DMS53 (cell line): ENCODE measurements around the gene GPR146.

Source experiments
- DNase-seq: peaks from one replicate; lab custom pipeline; 2025; lab: John Stamatoyannopoulos, UW

The GPR146 gene

DNA sequence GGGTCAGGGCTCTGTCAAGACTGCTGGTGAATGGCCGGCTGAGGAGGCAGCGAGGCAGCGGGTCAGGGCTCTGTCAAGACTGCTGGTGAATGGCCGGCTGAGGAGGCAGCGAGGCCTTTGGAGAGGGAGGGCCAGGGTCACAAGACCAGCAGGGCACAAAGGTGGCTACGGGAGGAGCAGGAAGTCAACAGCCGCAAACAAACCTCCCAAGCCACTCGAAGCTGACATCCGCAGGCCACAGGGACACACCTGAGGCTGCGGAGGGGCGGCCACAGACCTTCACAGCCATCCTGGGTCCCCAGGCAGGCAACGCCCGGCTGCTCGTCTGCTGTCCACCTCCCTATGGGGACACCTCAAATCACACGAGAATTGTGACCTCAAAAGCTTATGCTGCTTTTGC, 34.6 kb downstream of the GPR146 start:
- DNase-seq, result no peak

GRCh38 chr7:1079546-1079945, 35.2 kb downstream of the GPR146 start:
- DNase-seq, result no peak

DNA sequence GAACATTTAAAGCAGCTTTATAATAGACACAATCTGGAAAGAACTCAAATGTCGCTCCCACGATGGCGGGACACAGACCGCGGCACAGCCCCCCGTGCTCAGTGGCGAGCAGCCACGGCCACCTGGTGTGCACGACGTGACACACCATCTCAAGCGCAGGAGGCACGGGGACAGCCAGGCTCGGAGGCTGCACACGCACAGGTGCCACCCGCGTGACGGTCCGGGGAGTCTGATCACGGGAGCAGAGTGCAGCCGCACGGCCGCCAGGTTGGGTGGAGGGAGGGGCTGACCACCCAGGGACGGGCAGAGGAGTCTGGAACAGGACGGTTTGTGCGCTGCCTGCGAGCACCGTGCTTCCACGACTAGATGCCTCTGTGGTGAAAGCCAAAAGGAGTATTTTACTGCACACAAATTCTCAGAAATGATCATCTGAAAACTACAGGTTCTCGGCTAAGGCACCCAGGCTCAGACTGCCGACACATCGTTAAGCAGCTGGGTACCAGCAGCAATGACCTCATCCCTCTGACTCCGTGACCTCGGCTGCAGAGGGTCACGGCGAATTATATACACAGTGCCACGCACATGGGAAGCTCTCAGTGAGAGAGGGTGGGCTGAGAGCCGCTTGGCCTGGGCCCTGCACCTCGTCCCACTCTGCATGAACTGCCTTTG, 36.0 kb downstream of the GPR146 start:
- no peak for DNase-seq

GRCh38 chr7:1080921-1081255, 36.5 kb downstream of the GPR146 start:
- DNase-seq, result no peak

DNA sequence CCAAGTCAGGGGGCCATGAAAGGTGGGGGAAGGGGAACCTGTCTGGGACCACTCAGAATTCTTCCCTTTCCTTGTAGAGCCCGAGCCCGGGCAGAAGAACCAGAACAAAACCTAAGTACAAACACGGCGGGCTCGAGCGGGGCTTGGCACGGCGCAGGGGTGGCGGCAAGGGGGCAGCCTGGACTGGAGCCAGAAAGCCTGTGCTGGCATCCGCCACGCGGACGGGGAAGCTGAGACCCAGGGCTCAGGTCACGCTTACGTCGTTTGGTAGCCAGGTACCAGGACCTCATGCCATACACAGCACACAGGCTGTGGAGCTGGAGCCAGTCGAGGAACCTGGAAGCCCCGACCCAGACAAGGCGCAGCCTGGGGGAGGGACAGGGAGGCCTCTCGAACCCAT, 37.0 kb downstream of the GPR146 start:
- DNase-seq, result no peak

- DNase-seq, result peak; percentile 76
These were observed 37.6 kb downstream of the GPR146 start for GRCh38 chr7:1081931-1082401.

DNA sequence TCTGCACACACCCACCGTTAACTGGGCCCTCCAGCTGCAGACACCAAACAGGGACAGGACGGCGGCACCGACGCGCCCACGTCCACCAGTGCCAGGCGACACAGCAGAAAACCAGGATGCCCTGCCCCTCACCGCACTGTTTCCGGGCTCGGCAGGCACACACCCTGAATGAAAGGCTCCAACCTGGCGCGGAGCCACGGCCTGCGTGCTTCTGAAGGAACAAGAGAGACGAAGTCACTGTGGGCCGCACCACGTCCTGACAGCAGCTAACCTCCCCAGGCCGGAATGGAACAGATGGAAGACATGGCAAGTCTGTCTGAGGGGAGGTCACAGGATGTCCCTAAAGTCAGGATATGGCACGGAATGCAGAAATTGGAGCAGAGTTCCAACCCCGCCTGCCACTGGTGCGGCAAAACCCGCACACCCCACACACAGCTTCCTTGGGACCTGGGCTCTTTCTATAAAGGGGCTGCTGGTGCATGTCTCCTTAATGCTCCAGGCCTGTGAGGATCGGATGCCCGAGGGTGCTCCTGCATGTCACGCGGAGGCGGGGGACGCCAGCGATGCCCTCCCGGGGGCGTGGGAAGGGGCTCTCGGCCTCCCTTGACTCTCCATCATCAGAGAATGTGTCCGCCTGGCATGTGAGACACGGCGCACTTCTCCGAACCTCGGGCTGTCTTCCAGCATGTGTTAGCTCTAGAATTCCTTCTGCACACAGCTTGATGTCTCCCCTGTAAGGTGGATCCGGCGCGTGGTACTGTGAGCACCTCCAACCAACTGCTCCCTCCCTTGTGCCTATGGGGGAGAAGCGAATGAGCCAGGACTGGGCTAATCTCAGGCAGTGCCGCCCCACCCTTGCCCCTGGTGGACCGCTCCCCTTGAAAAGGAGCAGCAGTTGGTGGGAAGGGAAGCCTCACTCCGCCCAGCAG, 39.6 kb downstream of the GPR146 start:
- no peak for DNase-seq

GRCh38 chr7:1085266-1085665, 40.9 kb downstream of the GPR146 start:
- DNase-seq, result no peak

DNA sequence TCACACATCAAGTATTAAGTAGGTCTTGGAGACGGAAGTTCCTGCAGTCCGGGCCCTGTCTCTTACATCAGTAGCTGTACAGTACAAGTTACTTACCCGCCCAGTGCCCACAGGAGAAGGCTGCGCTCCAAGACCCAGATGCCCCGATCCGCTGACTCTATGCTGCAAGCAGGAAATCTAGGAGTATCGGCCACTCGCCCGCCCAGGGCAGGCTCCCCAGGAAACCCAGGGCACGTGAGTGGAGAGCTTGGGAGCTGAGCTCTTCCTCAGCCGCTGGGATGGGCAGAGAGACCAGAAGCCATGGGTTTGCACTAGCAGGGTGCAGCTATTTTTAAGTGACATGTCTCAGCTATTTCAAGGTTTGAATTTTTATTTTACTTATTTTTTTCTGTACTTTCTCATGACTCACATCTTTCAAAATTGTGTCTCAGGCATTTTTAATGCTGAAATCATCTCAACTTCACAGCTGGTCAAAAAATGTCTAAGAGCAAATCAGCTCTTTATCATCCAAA, 41.6 kb downstream of the GPR146 start:
- no peak for DNase-seq

DNA sequence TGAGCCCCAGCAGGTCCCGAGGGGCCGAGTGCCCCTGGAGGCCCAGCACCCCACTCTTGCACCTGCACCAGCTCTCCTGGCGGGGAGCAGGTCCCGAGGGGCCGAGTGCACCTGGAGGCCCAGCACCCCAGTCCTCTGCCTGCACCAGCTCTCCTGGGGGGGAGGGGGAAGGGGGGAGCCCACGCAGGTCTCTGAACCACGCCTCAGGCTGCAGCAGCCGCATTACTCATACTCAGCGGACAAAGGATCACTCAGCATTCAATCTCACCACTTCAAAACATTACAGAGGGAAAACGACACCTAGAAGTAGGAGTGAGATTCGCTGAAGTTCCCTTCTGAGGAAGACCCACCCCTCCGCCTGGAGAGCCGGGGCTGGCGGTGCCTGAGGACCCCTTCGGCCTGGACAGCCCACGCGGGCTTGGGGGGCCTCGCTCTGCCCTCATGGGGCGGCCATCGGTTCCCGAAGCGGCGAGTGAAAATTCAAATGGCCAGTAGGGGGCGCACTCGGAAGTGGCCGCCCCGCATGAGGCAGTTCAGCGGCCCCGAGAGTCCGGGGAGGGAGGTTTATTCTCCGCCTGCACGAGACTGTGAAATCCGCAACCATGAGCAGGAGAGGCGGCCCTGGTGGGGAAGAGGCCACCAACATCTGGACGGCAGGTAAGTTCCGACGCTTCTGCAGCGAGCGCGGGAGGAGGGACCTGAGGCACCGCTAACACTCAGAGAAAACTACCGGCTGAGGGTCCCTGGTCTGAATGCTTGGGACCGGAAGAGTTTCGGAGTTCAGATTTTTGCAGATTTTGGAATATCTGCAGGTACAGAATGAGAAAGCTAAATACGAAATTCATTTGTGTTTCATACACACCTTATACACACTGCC, 42.5 kb downstream of the GPR146 start:
- peak; percentile 78 for DNase-seq

DNA sequence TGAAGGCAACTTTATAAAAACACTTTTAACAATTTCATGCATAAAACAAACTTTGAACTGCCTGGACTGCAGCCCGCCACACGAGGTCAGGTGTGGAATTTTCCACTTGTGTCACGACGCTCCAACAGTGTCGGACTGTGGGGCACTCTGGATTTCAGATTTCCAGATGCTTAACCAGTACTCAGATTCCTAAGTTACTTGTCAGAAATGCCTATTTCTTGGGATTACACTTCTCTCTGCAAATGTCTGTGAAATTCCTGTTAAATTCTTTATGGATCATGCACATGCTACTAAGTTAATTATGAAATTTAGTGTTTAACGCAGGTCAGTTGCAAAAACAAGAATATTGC, 43.1 kb downstream of the GPR146 start:
- no peak for DNase-seq

- DNase-seq, result no peak
These were observed 43.9 kb downstream of the GPR146 start, which contains the start of gene GPER1 for GRCh38 chr7:1087952-1088920. GPER1 (plus strand) TSS chr7:1088113; CDS start chr7:1091729, 3,616 bp downstream.

- no peak for DNase-seq
These were observed 45.9 kb downstream of the GPR146 start for GRCh38 chr7:1090236-1090635.

GRCh38 chr7:1090686-1091643, 46.6 kb downstream of the GPR146 start:
- no peak for DNase-seq

GRCh38 chr7:1091644-1092027, 47.3 kb downstream of the GPR146 start:
- DNase-seq, result no peak

- no peak for DNase-seq
These were observed 47.9 kb downstream of the GPR146 start for GRCh38 chr7:1092161-1092632.

- no peak for DNase-seq
These were observed 48.6 kb downstream of the GPR146 start for GRCh38 chr7:1092806-1093501.

GRCh38 chr7:1093502-1093843, 49.1 kb downstream of the GPR146 start:
- DNase-seq, result no peak

DNA sequence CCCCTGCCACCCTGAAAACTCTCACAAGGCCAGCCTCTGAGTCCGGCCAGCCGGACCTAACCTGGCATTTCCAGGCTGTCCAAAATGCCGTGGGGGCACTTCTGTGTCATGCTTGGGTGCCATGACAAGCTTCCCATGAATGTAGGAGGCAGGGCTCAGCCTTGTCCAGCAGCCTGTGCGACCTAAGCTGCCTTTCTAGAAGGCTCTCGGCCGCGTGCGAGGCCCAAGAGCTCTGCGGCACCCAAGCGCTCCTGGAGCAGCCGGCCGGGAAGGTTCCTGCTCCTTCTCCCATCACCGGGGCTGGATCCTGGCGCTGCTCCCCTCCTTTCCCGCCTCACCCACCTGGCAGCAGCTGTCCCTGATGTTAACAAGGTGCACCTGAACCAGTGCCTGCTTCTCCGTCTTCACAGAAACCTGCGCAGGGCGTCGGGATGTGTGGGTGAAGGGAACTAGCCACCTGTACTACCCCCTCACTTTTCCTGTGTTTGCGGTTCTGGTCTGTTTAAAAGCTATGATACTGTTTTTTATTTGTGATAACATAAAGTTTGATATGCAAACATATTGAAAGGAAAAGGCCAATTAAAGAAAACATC, 49.7 kb downstream of the GPR146 start:
- DNase-seq, result no peak
